ENCODE data around the gene TMEM223.
"Not testable (repeated sequence)": the region's sequence is repeated elsewhere in the genome, so short reads cannot be mapped to it uniquely, and the experiment has no call there.

Gene TMEM223

DNA sequence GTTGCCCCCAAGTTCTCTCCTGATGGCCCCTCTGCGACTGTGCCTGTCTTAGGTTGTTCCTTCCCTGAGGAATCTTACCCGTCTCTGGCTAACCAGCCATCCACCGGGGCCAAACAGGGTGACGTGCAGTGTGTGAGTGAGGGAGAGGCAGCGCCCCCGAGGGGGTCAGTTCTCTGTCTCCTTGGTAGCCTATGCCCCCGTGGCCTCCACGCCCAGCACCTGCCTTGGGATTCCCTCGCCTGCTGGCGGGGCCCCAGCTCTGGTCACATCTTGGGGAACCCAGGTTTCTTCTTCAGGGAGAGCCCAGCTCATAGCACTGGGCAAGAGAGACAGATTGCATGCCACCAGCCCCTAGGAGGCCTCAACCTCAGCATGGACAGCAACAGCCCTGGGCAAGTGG, 7.7 kb upstream of the TMEM223 start:
- no peak for DNase-seq

- no peak for DNase-seq
These were observed 4.5 kb upstream of the TMEM223 start for GRCh38 chr11:62796281-62796680.

- DNase-seq, result no peak
These were observed 2.5 kb upstream of the TMEM223 start for GRCh38 chr11:62794201-62794775.

- DNase-seq, result no peak
These were observed 383 bp upstream of the TMEM223 start for GRCh38 chr11:62792202-62792575.

- no peak for DNase-seq
These were observed 2.2 kb downstream of the TMEM223 start for GRCh38 chr11:62789576-62789975.

DNA sequence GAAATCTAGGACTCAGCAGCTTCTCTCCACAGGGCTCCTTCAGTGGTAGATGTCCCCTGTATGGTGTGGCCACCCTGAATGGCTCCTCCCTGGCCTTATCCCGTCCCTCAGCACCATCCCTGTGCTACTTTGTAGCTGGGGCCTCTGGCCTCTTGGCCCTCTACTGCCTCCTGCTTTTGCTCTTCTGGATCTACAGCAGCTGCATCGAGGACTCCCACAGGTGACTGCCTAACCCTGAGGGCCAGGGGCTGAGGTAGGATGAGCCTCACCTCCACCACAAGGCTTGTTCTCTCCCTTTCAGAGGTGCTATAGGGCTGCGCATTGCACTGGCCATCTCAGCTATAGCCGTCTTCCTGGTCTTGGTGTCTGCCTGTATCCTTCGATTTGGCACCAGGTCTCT, 2.8 kb downstream of the TMEM223 start:
- DNase-seq, result no peak

- DNase-seq, result peak; percentile 98
These were observed 4.6 kb downstream of the TMEM223 start, which contains the start of gene TMEM179B for GRCh38 chr11:62787005-62787759. TMEM179B (plus strand) TSS chr11:62787402; CDS start chr11:62787432, 30 bp downstream.

GRCh38 chr11:62786318-62787004, 5.3 kb downstream of the TMEM223 start:
- peak; percentile 84 for DNase-seq

DNA sequence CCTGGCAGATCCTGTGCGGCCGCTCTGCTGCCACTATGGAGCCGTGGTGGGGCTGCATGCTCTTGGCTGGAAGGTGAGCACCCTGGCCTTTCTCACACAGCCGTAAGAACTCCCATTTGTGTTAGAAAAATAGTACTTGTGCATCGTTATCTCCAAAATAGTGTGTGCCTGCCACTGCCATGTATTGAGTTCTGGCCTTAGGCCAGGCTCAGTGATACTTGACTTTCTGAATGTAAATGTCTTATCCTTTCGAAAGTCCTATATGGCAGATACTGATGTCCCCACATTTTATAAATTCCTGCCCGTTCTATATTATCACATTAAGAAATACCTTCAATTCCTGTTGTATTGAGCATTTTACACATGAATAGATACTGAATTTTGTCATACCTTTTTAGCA, 9.1 kb downstream of the TMEM223 start:
- DNase-seq, result no peak

DNA sequence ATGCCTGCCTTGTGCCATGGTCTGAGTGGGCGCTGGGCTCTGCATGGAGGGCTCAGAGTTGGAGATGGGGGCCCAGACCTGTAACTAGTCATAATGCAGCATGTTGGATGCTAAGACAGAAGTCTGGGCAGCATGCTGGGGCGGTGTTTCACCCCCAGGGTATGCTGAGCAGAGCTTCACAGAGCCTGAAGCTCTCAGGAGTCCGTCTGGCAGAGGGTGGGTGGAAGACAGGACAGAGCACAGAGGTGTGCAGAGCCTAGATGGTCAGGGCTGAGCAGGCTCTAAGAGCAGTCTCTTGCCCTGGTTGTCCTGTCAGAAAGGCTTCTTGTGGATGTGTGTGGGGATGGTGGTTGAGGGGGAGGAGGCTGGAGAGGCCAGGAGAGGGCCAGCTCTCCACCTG, 13.4 kb downstream of the TMEM223 start:
- DNase-seq, result no peak

- DNase-seq, result no peak
These were observed 14.4 kb downstream of the TMEM223 start for GRCh38 chr11:62777389-62777788.

DNA sequence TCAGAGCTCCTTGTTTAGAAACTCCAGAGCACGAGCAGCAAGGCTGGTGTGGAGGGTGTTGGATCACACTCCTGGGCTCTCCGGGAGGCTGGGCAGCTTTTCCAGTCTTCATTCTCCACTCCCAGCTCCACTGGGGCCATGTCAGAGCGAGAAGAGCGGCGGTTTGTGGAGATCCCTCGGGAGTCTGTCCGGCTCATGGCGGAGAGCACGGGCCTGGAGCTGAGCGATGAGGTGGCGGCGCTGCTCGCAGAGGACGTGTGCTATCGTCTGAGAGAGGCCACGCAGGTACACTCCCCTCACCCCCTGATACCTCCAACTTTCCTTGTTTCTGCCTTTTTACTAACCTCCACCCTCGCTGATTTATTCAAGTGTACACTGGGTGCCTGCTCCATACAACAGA, 16.2 kb downstream of the TMEM223 start:
- DNase-seq, result no peak

GRCh38 chr11:62774407-62774806, 17.4 kb downstream of the TMEM223 start:
- DNase-seq, result no peak

DNA sequence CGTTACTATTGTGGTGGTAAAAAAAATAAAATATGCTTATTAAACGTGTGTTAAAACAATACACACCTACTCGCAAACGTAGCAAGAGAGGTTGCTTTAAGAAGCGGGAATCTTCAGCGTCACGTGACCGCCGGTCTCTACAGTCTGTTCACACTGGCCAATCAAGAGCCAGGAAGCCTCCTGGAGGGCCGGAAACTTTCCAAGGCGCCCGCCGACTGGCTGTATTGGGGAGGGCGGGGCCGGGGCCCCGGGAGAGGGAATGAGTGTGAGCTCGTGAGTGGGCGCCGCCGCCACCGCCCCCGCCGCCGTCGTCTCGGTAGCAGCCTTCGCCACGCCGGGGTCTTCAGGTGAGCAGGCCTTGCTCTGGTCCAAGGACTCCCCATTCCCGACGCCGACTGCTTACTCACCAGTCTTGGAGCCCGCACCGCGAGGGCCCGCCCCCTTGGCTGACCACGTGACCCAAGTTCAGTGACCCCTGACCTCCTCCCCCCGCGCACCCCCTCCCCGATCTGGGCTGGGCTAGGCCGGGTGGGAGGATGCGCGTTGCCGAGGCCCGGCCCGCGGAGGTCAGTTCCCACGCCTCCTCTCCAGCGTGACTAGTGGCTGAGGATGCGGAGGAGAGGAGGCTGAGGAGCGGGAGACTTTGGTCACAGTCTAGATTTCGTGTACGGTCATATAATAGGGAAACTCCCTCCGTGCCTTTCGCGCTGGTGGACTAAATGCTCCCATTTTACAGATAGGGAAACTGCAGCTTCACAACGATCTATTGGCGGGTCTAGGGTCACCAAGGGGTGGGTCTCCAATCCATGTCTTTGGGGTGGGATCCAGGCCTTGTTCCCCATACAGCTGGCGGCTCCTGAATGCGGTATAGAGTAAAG, 20.4 kb downstream of the TMEM223 start, which contains the start of gene TAF6L:
Gene TAF6L, plus strand, starts transcription at position 253 of the 878 bp plus-strand sequence. CDS start 4,388 bp downstream, outside the sequence.
- DNase-seq, result peak; percentile 98

DNA sequence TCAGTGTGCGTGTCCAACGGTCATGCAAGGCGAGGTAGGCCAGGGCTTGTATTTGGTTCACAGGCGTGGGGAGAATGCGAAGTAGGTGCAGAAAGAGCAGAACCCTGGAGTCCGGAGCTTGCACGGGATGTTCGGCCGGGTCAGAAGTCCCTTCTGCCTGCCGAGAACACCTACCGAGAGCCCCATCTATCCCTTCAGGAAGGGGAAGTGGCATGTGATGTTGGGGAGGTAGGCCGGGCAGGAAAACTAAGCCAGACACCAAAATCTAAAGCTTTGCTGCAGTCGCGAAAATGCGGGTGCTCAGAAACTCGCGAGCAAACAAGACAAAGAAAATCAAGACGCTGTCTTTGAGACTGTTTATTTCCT, 21.0 kb downstream of the TMEM223 start:
- DNase-seq, result no peak

GRCh38 chr11:62760867-62761227, 31.0 kb downstream of the TMEM223 start:
- not testable (repeated sequence) for DNase-seq

DNA sequence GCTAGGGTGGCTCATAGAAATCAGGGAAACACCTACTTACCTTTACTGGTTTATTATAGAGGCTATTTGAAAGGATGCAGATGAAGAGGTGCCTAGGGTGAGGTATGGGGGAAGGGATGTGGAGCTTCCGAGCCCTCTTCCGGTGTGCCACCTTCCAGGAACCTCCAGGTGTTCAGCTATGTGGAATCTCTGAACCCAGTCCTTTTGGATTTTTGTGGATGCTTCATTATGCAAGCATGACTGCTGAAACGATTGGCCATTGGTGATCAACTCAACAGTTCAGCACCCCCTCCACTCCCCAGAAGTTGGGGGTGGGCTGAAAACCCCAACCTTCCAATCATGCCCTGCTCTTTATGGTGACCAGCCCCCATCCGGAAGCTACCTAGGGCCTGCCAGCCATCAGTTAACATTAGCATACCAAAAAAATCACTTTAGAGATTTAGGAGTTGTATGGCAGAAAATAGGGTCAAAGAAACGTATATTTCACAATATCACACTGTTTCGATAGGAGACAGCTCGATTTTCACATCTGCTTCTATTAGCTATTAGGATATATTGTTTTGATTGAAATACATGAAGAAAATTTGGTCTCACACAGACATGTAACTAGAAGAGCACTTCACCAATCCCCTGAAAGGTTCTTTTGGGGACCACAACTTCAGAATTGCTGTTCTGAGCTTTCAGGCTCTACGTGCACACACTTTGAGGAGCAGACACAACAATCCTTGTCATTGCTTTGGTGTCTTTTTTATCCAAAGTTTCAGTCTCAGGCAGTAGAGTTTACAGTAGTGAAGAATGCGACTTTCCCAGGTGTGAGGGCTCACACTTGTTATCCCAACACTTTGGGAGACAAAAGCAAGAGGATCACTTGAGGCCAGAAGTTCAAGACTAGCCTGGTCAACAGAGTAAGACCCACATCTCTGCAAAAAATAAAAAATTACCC, 33.7 kb downstream of the TMEM223 start:
- no peak for DNase-seq

DNA sequence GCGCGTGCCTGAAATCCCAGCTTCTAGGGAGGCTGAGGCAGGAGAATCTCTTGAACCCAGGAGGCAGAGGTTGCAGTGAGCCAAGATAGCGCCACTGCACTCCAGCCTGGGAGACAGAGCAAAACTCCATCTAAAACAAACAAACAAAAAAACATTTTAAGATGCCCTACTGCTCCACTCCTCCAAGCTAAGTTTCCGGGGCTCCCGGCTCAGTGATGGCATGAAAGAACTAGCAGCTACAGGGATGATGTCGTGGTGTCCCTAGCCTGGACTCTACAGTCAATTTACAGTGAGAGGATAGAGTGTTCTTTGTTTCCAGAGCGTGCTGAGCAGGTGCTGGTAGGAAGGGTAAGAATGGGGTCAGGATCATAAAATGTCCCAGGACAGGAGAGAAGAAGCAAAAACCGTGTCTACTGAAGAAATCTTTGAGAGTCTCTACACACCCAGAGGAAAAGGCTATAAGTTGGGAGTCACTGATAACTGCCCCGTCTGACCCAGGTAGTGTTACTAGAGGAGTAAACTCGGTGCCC, 36.7 kb downstream of the TMEM223 start:
- no peak for DNase-seq

- DNase-seq, result peak; percentile 100
These were observed 37.8 kb downstream of the TMEM223 start, which contains the start of gene ZBTB3 for GRCh38 chr11:62753736-62754603. ZBTB3 (minus strand) TSS chr11:62754160; CDS start chr11:62753664, 496 bp downstream.
